IMR-90 (cell line): ENCODE data around the gene CIBAR2. TPM values are rescaled to one million over a fixed set of nuclear protein-coding genes. Genes with fewer than 3 reads are reported as not detected.

Experiments used
- ATAC-seq: fragments of 200-7000 bp; cut with Tn5 transposase; 2 replicates; pipeline ENCODE4 v1.9.1; 2020; ENCODE audit warnings: low read depth, mild to moderate bottlenecking, moderate library complexity
- BruUV-seq: library from RNA; stranded (reverse); fragments of 400-500 nt; replicated peaks from 2 replicates; lab custom pipeline; 2021; lab: Mats Ljungman, UMichigan
- CTCF ChIA-PET: fragments of 300-600 bp; formaldehyde crosslinking; extraction: SDS; loops from one replicate; lab custom pipeline; 2021; ENCODE audit warnings: antibody characterized with exemption; lab: Yijun Ruan, JAX
- POLR2A ChIA-PET: fragments of 300-600 bp; sonication (Branson Sonifier 250); formaldehyde crosslinking; loops from one replicate; lab custom pipeline; 2022; ENCODE audit warnings: antibody characterized with exemption; ENCODE audit not compliant: unreplicated experiment; lab: Charles Lee
- DNase-seq: peaks from one replicate; pipeline ENCODE4 v3.0.0; 2013
- H2AFZ ChIP-seq: replicated peaks from 2 replicates; pipeline ENCODE3; 2013; ENCODE audit warnings: low read length, mild to moderate bottlenecking; ENCODE audit not compliant: poor library complexity
- H2AK5ac ChIP-seq: 2 replicates; pipeline ENCODE4 v1.6.1; 2013; ENCODE audit warnings: low read depth, low read length, inconsistent platforms
- H2AK9ac ChIP-seq: replicated peaks from 2 replicates; pipeline ENCODE3; 2013; ENCODE audit warnings: mild to moderate bottlenecking, low read depth, low read length, moderate library complexity; ENCODE audit not compliant: poor library complexity
- H2BK120ac ChIP-seq: 2 replicates; pipeline ENCODE4 v1.6.1; 2013; ENCODE audit warnings: low read depth, low read length, inconsistent platforms
- H2BK15ac ChIP-seq: 3 replicates; pipeline ENCODE4 v1.6.1; 2013; ENCODE audit warnings: low read depth, low read length, inconsistent platforms
- H2BK20ac ChIP-seq: 2 replicates; pipeline ENCODE4 v1.6.1; 2013; ENCODE audit warnings: low read depth, mild to moderate bottlenecking, inconsistent platforms, low read length, moderate library complexity
- H2BK5ac ChIP-seq: 2 replicates; pipeline ENCODE4 v1.6.1; 2013; ENCODE audit warnings: mild to moderate bottlenecking, low read depth, low read length, inconsistent platforms; ENCODE audit not compliant: poor library complexity, severe bottlenecking
- H3K14ac ChIP-seq: replicated peaks from 2 replicates; pipeline ENCODE4 v1.6.1; 2013; ENCODE audit warnings: low read depth, low read length, inconsistent platforms
- H3K18ac ChIP-seq: 2 replicates; pipeline ENCODE4 v1.6.1; 2013; ENCODE audit warnings: low read depth, low read length, control low read depth
- H3K23ac ChIP-seq: 2 replicates; pipeline ENCODE4 v1.6.1; 2013; ENCODE audit warnings: low read depth, low read length, inconsistent platforms
- H3K27ac ChIP-seq: 2 replicates; pipeline ENCODE4 v1.5.1; 2013; ENCODE audit warnings: mild to moderate bottlenecking, control low read depth, low read length; ENCODE audit not compliant: insufficient read depth
- H3K27me3 ChIP-seq: 2 replicates; pipeline ENCODE4 v1.6.1; 2013; ENCODE audit warnings: low read length; ENCODE audit not compliant: control insufficient read depth, insufficient read depth
- H3K36me3 ChIP-seq: 2 replicates; pipeline ENCODE4 v1.6.1; 2013; ENCODE audit warnings: low read length, mixed read lengths; ENCODE audit not compliant: control insufficient read depth, insufficient read depth
- H3K4ac ChIP-seq: 2 replicates; pipeline ENCODE4 v1.6.1; 2013; ENCODE audit warnings: low read depth, low read length, inconsistent platforms
- H3K4me1 ChIP-seq: 2 replicates; pipeline ENCODE4 v1.6.1; 2013; ENCODE audit warnings: low read length, mixed read lengths; ENCODE audit not compliant: control insufficient read depth, insufficient read depth
- H3K4me2 ChIP-seq: 2 replicates; pipeline ENCODE4 v1.6.1; 2013; ENCODE audit warnings: low read depth, mild to moderate bottlenecking, control low read depth, low read length, moderate library complexity
- H3K4me3 ChIP-seq: 2 replicates; pipeline ENCODE4 v1.5.1; 2013; ENCODE audit warnings: low read depth, mild to moderate bottlenecking, control low read depth, low read length, moderate library complexity; ENCODE audit not compliant: insufficient read depth
- H3K56ac ChIP-seq: 2 replicates; pipeline ENCODE4 v1.6.1; 2013; ENCODE audit warnings: low read length, inconsistent platforms; ENCODE audit not compliant: insufficient read depth; ENCODE audit errors: extremely low read depth
- H3K79me1 ChIP-seq, 2 experiments: 2 replicates each; pipeline ENCODE4 v1.6.1; 2013; ENCODE audit warnings: low read length in 2 of 2, inconsistent platforms in 1 of 2, low read depth in 1 of 2
- H3K9ac ChIP-seq: 2 replicates; pipeline ENCODE4 v1.6.1; 2013; ENCODE audit warnings: low read depth, low read length, control low read depth
- H3K9me1 ChIP-seq: 2 replicates; pipeline ENCODE4 v1.6.1; 2013; ENCODE audit warnings: low read length, inconsistent platforms; ENCODE audit not compliant: insufficient read depth
- H3K9me3 ChIP-seq: 2 replicates; pipeline ENCODE4 v1.6.1; 2013; ENCODE audit warnings: low read length; ENCODE audit not compliant: control insufficient read depth, insufficient read depth
- H4K20me1 ChIP-seq: 2 replicates; pipeline ENCODE4 v1.6.1; 2013; ENCODE audit warnings: low read length, inconsistent platforms; ENCODE audit not compliant: insufficient read depth
- H4K5ac ChIP-seq: 2 replicates; pipeline ENCODE4 v1.6.1; 2013; ENCODE audit warnings: mild to moderate bottlenecking, low read depth, low read length, control low read depth
- H4K8ac ChIP-seq, 2 experiments: 2 replicates each; pipeline ENCODE4 v1.6.1; 2013; ENCODE audit warnings: low read depth in 2 of 2, low read length in 2 of 2, control low read depth in 1 of 2, inconsistent platforms in 1 of 2
- H4K91ac ChIP-seq: 2 replicates; pipeline ENCODE4 v1.6.1; 2013; ENCODE audit warnings: low read depth, low read length, inconsistent platforms; ENCODE audit not compliant: insufficient read depth
- CEBPB ChIP-seq: IDR thresholded peaks from 2 replicates; pipeline ENCODE4 v1.6.1; 2012; ENCODE audit warnings: low read depth, low read length, improper control_type of control experiment
- CHD1 ChIP-seq: IDR thresholded peaks from 2 replicates; pipeline ENCODE4 v1.6.1; 2012; ENCODE audit warnings: low read depth, low read length, improper control_type of control experiment
- FOS ChIP-seq: fragments of 150-350 bp; IDR thresholded peaks from 2 replicates; pipeline ENCODE4 v1.6.1; 2016; ENCODE audit warnings: low read depth, low read length
- MAFK ChIP-seq: IDR thresholded peaks from 2 replicates; pipeline ENCODE4 v1.6.1; 2012; ENCODE audit warnings: low read depth, low read length, improper control_type of control experiment
- RCOR1 ChIP-seq: IDR thresholded peaks from 2 replicates; pipeline ENCODE4 v1.6.1; 2012; ENCODE audit warnings: mild to moderate bottlenecking, low read length, improper control_type of control experiment; ENCODE audit not compliant: insufficient replicate concordance
- RFX5 ChIP-seq: IDR thresholded peaks from 2 replicates; pipeline ENCODE4 v1.8.0; 2012; ENCODE audit warnings: low read depth, mild to moderate bottlenecking, low read length, moderate library complexity
- SMC3 ChIP-seq: fragments of 150-350 bp; IDR thresholded peaks from 2 replicates; pipeline ENCODE4 v1.6.1; 2016; ENCODE audit warnings: low read depth, mild to moderate bottlenecking, antibody characterized with exemption, low read length, moderate library complexity
- WGBS, 2 experiments: methylation state at CpG; one replicate each; pipeline versions ENCODE4 v1.1.5 to v1.1.7; 2013; ENCODE audit warnings: missing lambda C conversion rate in 2 of 2; ENCODE audit not compliant: insufficient read length in 1 of 2; ENCODE audit errors: extremely low coverage in 2 of 2; 5-methylcytosine and 5-hydroxymethylcytosine counted together
- dilution Hi-C: fragments of 300-500 bp; cut with HindIII; formaldehyde crosslinking; loops from one replicate; pipeline ENCODE4 v1.14.3; 2018; ENCODE audit warnings: low sequenced_read_pairs; ENCODE audit not compliant: unreplicated experiment
- in situ Hi-C: fragments of 300-500 bp; cut with MboI; formaldehyde crosslinking; loops from 3 replicates; pipeline ENCODE4 v1.14.3; 2019; ENCODE audit warnings: low sequenced_read_pairs, inconsistent platforms, mixed read lengths
- intact Hi-C: fragments of 100-400 bp; cut with micrococcal nuclease; formaldehyde crosslinking; loops from 2 replicates; pipeline ENCODE4 v1.10.0; 2022
- polyA plus RNA-seq, 3 experiments: library from polyadenylated mRNA; depleted of rRNA; stranded (reverse); fragments of >200 nt; gene quantifications; 2 replicates each; pipeline ENCODE4 v1.2.3, GENCODE V29; 2012; ENCODE audit warnings: low replicate concordance in 1 of 3
- total RNA-seq: library from RNA; depleted of rRNA; stranded (reverse); fragments of >200 nt; gene quantifications from 2 replicates; pipeline ENCODE4 v1.2.3, GENCODE V29; 2012
- TF ChIP-seq, protein P1 (sequence below): fragments of 150-350 bp; IDR thresholded peaks from 2 replicates; pipeline ENCODE4 v1.6.1; 2016; ENCODE audit warnings: low read depth, mild to moderate bottlenecking, low read length, moderate library complexity, borderline replicate concordance

Gene CIBAR2
- total and polyA plus RNA-seq, 2 of the 4 experiments (the other 2 are of a cell fraction) = 0.18 to 0.24 TPM

DNA sequence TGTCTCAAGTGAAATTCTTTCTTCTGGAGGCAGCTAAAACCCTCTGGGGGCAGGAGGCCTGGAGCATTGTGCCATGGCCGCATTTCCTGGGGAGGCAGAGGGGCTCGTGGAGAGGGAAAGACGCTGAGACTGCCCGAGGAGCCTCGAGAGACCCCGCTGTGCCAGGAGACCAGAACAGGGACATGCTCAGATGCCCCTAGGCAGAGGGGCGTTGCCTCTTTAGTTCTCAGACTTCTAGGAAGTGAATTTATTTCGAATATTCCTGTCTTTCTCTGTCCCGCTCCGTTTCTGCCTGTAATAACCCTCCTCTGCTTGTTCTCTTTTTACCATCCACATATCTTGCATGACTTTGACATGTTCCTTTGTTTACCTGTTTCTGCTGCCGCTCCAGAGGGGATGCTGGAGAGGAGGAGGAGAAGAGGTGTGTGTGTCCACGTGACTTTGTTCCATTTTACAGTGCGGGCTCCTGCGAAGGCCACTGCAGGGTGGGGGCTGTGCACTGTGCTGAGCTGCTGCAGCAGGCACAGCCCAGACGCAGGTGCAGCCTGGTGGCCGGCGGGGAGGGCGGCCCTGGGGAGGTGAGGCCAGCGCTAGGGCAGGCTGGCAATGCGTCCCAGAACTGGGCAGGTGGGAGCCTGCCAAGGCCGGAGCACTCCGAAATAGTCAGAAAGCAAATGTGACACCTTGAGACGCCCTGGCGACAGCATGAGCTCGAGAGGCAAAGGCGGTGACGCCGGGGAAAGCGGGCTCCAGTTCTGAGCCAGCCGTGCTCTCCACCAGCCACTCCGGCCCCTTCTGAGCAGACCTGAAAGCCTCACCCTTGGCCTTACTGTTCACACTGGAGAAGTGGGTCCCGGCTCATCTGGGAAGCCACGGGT, 29.9 kb downstream of the CIBAR2 start:
- Histone ChIP-seq H3K4me2 (no peak overlapping the region), H3K56ac (no peak overlapping the region), H3K4me1 (peaks cover 4% of the 10 kb centered on the region; the same call in 1 of the 2 replicates), H2AK9ac (no peak overlapping the region), H3K9me3 (no peaks in the 10 kb centered on the region), H4K5ac (no peak overlapping the region), H2BK120ac (no peak overlapping the region), H4K20me1 (0 out of 2 replicates have a peak, but pooled peaks cover 6% of the 10 kb centered on the region), H2AFZ (no peak overlapping the region), H3K23ac (no peak overlapping the region), H3K9me1 (no peaks in the 10 kb centered on the region; the same call in 1 of the 2 replicates), H2BK15ac (no peak overlapping the region), H3K4ac (no peak overlapping the region), H3K27ac (no peak overlapping the region), H3K27me3 (no peaks in the 10 kb centered on the region), H3K36me3 (peaks cover 27% of the 10 kb centered on the region; the same call in 1 of the 2 replicates), H2BK5ac (no peak overlapping the region), H2AK5ac (no peak overlapping the region), H3K4me3 (no peak overlapping the region), H3K79me1 (no peaks in the 10 kb centered on the region), H3K14ac (no peak overlapping the region), H2BK20ac (no peak overlapping the region), H3K18ac (no peak overlapping the region), H3K9ac (no peak overlapping the region), H4K8ac (no peak overlapping the region), H4K91ac (no peak overlapping the region)
- in situ Hi-C loops (no loop called here), dilution Hi-C loops (no loop called here), intact Hi-C loops (loop anchor here (10.0 kb wide), 1 partner anchor 328 kb away; no protein-coding TSS in a partner anchor)
- ATAC-seq (no peak), DNase-seq (no peak)
- POLR2A ChIA-PET = no interaction called here
- BruUV-seq = no TSS peak
- TF ChIP-seq, protein P1, sequence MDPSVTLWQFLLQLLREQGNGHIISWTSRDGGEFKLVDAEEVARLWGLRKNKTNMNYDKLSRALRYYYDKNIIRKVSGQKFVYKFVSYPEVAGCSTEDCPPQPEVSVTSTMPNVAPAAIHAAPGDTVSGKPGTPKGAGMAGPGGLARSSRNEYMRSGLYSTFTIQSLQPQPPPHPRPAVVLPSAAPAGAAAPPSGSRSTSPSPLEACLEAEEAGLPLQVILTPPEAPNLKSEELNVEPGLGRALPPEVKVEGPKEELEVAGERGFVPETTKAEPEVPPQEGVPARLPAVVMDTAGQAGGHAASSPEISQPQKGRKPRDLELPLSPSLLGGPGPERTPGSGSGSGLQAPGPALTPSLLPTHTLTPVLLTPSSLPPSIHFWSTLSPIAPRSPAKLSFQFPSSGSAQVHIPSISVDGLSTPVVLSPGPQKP = no peak
- TF ChIP-seq CHD1 = no peak
- no peak for TF ChIP-seq SMC3
- TF ChIP-seq RFX5 = no peak
- no peak for TF ChIP-seq FOS
- no peak for TF ChIP-seq CEBPB
- no peak for TF ChIP-seq MAFK
- TF ChIP-seq RCOR1 = no peak
- WGBS, 2 experiments = 72% methylated on average over 15 of the region's 33 CpGs; no CpG with 5 or more reads in 1 of the 2 experiments
- CTCF ChIA-PET = no interaction called here
